ENCODE results near the gene LIG3. TPM values are rescaled to one million over a fixed set of nuclear protein-coding genes. Genes with fewer than 3 reads are reported as not detected.

Gene LIG3
- total and polyA plus RNA-seq, 4 donors: 3.1 to 21.2 (median 7.6) TPM

GRCh38 chr17:35018814-35019213 lies 38.5 kb downstream of the LIG3 start:
- peaks cover 5 to 13% (median 7%) of the 10 kb centered on the region in 4 donors for H3K4me1 ChIP-seq (ENCODE audit: control insufficient read depth in 4 of 4, insufficient read depth in 4 of 4, low read length in 3 of 4)
- no peak overlapping the region for H3K9ac ChIP-seq (ENCODE audit: low read depth in 1 of 2, low read length in 2 of 2)
- no peak for TF ChIP-seq NR2F2 (IDR thresholded peaks at IDR 0.05)
- TF ChIP-seq GABPA (IDR thresholded peaks at IDR 0.05 in 1 of 2, conservative IDR thresholded peaks at IDR 0.05 in 1 of 2): no peak
- no peak for TF ChIP-seq HNF4G (IDR thresholded peaks at IDR 0.05)
- TF ChIP-seq FOXA2 (IDR thresholded peaks at IDR 0.05): no peak
- TF ChIP-seq RAD21 (IDR thresholded peaks at IDR 0.05): no peak
- TF ChIP-seq YY1 (IDR thresholded peaks at IDR 0.05): no peak
- TF ChIP-seq ZBTB33 (IDR thresholded peaks at IDR 0.05): no peak
- TF ChIP-seq JUND (IDR thresholded peaks at IDR 0.05): no peak
- TF ChIP-seq HNF4A (conservative IDR thresholded peaks at IDR 0.05): no peak
- no peak for TF ChIP-seq ATF3 (IDR thresholded peaks at IDR 0.05)
- no peak for TF ChIP-seq CTCF (IDR thresholded peaks at IDR 0.05; ENCODE audit: low read depth, low read length, missing input control)
- no peak for TF ChIP-seq RXRA (IDR thresholded peaks at IDR 0.05)
- TF ChIP-seq REST (IDR thresholded peaks at IDR 0.05): no peak
- TF ChIP-seq EGR1 (IDR thresholded peaks at IDR 0.05; ENCODE audit: low read depth in 2 of 2): no peak
- TF ChIP-seq TAF1 (conservative IDR thresholded peaks at IDR 0.05): no peak
- no peak for TF ChIP-seq SP1 (IDR thresholded peaks at IDR 0.05)
- TF ChIP-seq MAX (IDR thresholded peaks at IDR 0.05): no peak
- no peak for TF ChIP-seq FOXA1 (IDR thresholded peaks at IDR 0.05)
- WGBS: 89% methylated on average over 2 of the region's 2 CpGs
- no peak overlapping the region for H3K4me3 ChIP-seq (ENCODE audit: low read depth in 1 of 3, low read length in 3 of 3)
- no peaks in the 10 kb centered on the region for H3K9me3 ChIP-seq (ENCODE audit: control insufficient read depth in 4 of 4, low read length in 3 of 4)
- H3K27ac ChIP-seq (ENCODE audit: low read depth in 1 of 2, low read length in 2 of 2): no peak overlapping the region
- peaks cover 14 to 63% (median 46%) of the 10 kb centered on the region in 4 donors for H3K36me3 ChIP-seq (ENCODE audit: control insufficient read depth in 4 of 4, insufficient read depth in 3 of 4, low read depth in 1 of 4, low read length in 3 of 4)
- DNase-seq (ENCODE audit: low spot score): no peak
- no peaks in the 10 kb centered on the region for H3K27me3 ChIP-seq (ENCODE audit: control insufficient read depth in 4 of 4, insufficient read depth in 4 of 4, low read length in 3 of 4)
